GM23338 (cell line): Measurements from ENCODE around the gene KLF11. TPM values are rescaled to one million over a fixed set of nuclear protein-coding genes. Genes with fewer than 3 reads are reported as not detected.

Source experiments
- ATAC-seq: fragments of 200-7000 bp; cut with Tn5 transposase; 3 replicates; pipeline ENCODE4 v1.9.1; 2020
- DNase-seq: peaks from one replicate; pipeline ENCODE4 v3.0.0-alpha.2; 2015; ENCODE audit warnings: low spot score
- H2AFZ ChIP-seq: fragments of 200-600 bp; sonication (generic); 2 replicates; pipeline ENCODE4 v1.8.0; 2016; ENCODE audit warnings: antibody characterized with exemption, mild to moderate bottlenecking, moderate library complexity
- H3F3A ChIP-seq: fragments of 200-600 bp; sonication (generic); replicated peaks from 2 replicates; pipeline ENCODE4 v1.8.0; 2017; ENCODE audit warnings: antibody characterized with exemption, mixed run types, low read depth
- H3K27ac ChIP-seq: fragments of 200-600 bp; sonication (generic); 2 replicates; pipeline ENCODE4 v1.6.1; 2016; ENCODE audit warnings: low read depth
- H3K27me3 ChIP-seq: fragments of 200-600 bp; sonication (generic); 2 replicates; pipeline ENCODE4 v1.8.0; 2016; ENCODE audit warnings: mild to moderate bottlenecking, mixed run types, moderate library complexity; ENCODE audit not compliant: insufficient read depth
- H3K36me3 ChIP-seq: fragments of 200-600 bp; sonication (generic); 2 replicates; pipeline ENCODE4 v1.8.0; 2016; ENCODE audit warnings: mild to moderate bottlenecking; ENCODE audit not compliant: insufficient read depth
- H3K4me1 ChIP-seq: fragments of 200-600 bp; sonication (generic); 2 replicates; pipeline ENCODE4 v1.8.0; 2016; ENCODE audit warnings: mild to moderate bottlenecking, moderate library complexity; ENCODE audit not compliant: insufficient read depth
- H3K4me2 ChIP-seq: fragments of 200-600 bp; sonication (generic); 2 replicates; pipeline ENCODE4 v1.7.1; 2017; ENCODE audit warnings: mixed run types
- H3K4me3 ChIP-seq: fragments of 200-600 bp; sonication (generic); 2 replicates; pipeline ENCODE4 v1.6.1; 2016; ENCODE audit warnings: mixed run types
- H3K79me2 ChIP-seq: fragments of 200-600 bp; sonication (generic); replicated peaks from 2 replicates; pipeline ENCODE4 v1.8.0; 2017; ENCODE audit warnings: mild to moderate bottlenecking; ENCODE audit not compliant: insufficient read depth
- H3K9me2 ChIP-seq: fragments of 200-600 bp; sonication (generic); 2 replicates; pipeline ENCODE4 v1.8.0; 2017; ENCODE audit not compliant: insufficient read depth
- H4K20me1 ChIP-seq: fragments of 200-600 bp; sonication (generic); replicated peaks from 2 replicates; pipeline ENCODE4 v1.8.0; 2017; ENCODE audit warnings: mild to moderate bottlenecking; ENCODE audit not compliant: insufficient read depth
- H3K27ac Mint-ChIP-seq: 2 replicates; pipeline ENCODE4 v1.8.0; 2020; ENCODE audit warnings: inconsistent platforms, mild to moderate bottlenecking, moderate library complexity, mixed read lengths
- H3K27me3 Mint-ChIP-seq: 3 replicates; pipeline ENCODE4 v1.8.0; 2022; ENCODE audit warnings: low read depth, mild to moderate bottlenecking, moderate library complexity, mixed read lengths, inconsistent platforms; ENCODE audit not compliant: insufficient read depth, poor library complexity
- H3K36me3 Mint-ChIP-seq: 3 replicates; pipeline ENCODE4 v1.8.0; 2021; ENCODE audit warnings: low read depth, mild to moderate bottlenecking, inconsistent platforms, moderate library complexity, mixed read lengths
- H3K4me1 Mint-ChIP-seq: 3 replicates; pipeline ENCODE4 v1.8.0; 2020; ENCODE audit warnings: mild to moderate bottlenecking, inconsistent platforms, mixed read lengths
- H3K4me3 Mint-ChIP-seq: 3 replicates; pipeline ENCODE4 v1.8.0; 2021; ENCODE audit warnings: moderate library complexity, mild to moderate bottlenecking, inconsistent platforms, mixed read lengths
- H3K9me3 Mint-ChIP-seq: 3 replicates; pipeline ENCODE4 v1.8.0; 2020; ENCODE audit warnings: moderate library complexity, mild to moderate bottlenecking, inconsistent platforms, mixed read lengths
- EZH2 ChIP-seq: fragments of 200-600 bp; sonication (generic); IDR thresholded peaks from one replicate; pipeline ENCODE4 v1.8.0; 2017; ENCODE audit warnings: antibody characterized with exemption, mild to moderate bottlenecking, low read depth; ENCODE audit not compliant: unreplicated experiment
- EZH2phosphoT487 ChIP-seq: fragments of 200-600 bp; sonication (generic); IDR thresholded peaks from one replicate; pipeline ENCODE4 v1.8.1; 2018; ENCODE audit warnings: antibody characterized with exemption; ENCODE audit not compliant: unreplicated experiment
- JUNB ChIP-seq: IDR thresholded peaks from one replicate; pipeline ENCODE4 v1.6.1; 2016; ENCODE audit warnings: antibody characterized with exemption; ENCODE audit not compliant: unreplicated experiment
- NANOG ChIP-seq: IDR thresholded peaks from 2 replicates; pipeline ENCODE4 v1.6.1; 2016; ENCODE audit warnings: antibody characterized with exemption, borderline replicate concordance
- STAT1 ChIP-seq: IDR thresholded peaks from one replicate; pipeline ENCODE4 v1.6.1; 2016; ENCODE audit warnings: antibody characterized with exemption; ENCODE audit not compliant: unreplicated experiment
- ZNF114 ChIP-seq: fragments of 250-450 bp; sonication (Bioruptor Pico); IDR thresholded peaks from 2 replicates; pipeline ENCODE4 v1.5.0; 2020; ENCODE audit warnings: mild to moderate bottlenecking, moderate library complexity
- polyA plus RNA-seq: library from polyadenylated mRNA; unstranded; fragments of >200 nt; fragmentation: Nextera tagmentation; extraction: Ambion mirVana; gene quantifications from 2 replicates; pipeline ENCODE4 v1.2.1, GENCODE V29; 2016
- total RNA-seq: library from RNA; depleted of rRNA; stranded (reverse); fragments of >200 nt; shearing (Covaris generic); gene quantifications from 2 replicates; pipeline ENCODE4 v1.2.3, GENCODE V29; 2014
- TF ChIP-seq, protein P1 (sequence below): IDR thresholded peaks from 2 replicates; pipeline ENCODE4 v1.6.1; 2016; ENCODE audit warnings: antibody characterized with exemption
- TF ChIP-seq, protein P2 (sequence below), 2 experiments: fragments of 200-600 bp in 1 of 2; sonication (generic) in 1 of 2; conservative IDR thresholded peaks; 2 replicates each; pipeline versions ENCODE4 v1.5.1 to v1.6.1; 2016 to 2017; ENCODE audit warnings: antibody characterized with exemption in 2 of 2, low read depth in 2 of 2, mild to moderate bottlenecking in 2 of 2, moderate library complexity in 1 of 2
- TF ChIP-seq, protein P3 (sequence below): IDR thresholded peaks from one replicate; pipeline ENCODE4 v1.6.1; 2018; ENCODE audit warnings: antibody characterized with exemption; ENCODE audit not compliant: unreplicated experiment
- TF ChIP-seq, protein P4 (sequence below): fragments of 250-450 bp; sonication (Bioruptor Pico); IDR thresholded peaks from 2 replicates; pipeline ENCODE4 v1.5.0; 2020; ENCODE audit warnings: mild to moderate bottlenecking, moderate library complexity

KLF11 gene
- total and polyA plus RNA-seq, 2 experiments from 2014 or later: 1.4 to 5.6 TPM

DNA sequence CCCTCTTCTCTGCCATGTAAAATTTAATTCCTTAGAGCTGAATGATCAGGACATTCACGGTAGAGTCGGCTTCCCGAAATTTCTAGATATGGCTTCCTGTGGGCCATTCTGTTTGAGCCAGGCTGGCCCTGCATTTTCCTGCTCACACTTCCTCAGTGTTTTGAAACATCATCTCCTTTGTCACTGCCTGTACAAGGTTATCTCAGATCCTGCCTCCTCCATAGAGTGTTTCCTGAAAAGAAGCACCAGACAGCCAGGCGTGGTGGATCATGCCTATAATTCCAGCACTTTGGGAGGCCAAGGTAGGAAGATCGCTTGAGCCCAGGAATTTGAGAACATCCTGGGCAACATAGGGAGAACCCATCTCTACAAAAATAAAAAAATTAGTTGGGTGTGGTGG is 48.3 kb upstream of the KLF11 start:
- Histone ChIP-seq H3K4me3 (no peak overlapping the region), H3K4me1 (no peaks in the 10 kb centered on the region), H2AFZ (no peak overlapping the region), H3K9me2 (no peaks in the 10 kb centered on the region), H3K36me3 (no peaks in the 10 kb centered on the region), H4K20me1 (no peaks in the 10 kb centered on the region), H3K27me3 (no peaks in the 10 kb centered on the region), H3K4me2 (no peak overlapping the region), H3F3A (no peaks in the 10 kb centered on the region), H3K79me2 (no peaks in the 10 kb centered on the region), H3K27ac (no peak overlapping the region)
- no peak overlapping the region; the same call in 1 of the 2 replicates for H3K27ac Mint-ChIP-seq
- TF ChIP-seq STAT1 (no peak), JUNB (no peak), NANOG (no peak), ZNF114 (CRISPR knock-in tag) (no peak), EZH2phosphoT487 (no peak), EZH2 (no peak)
- TF ChIP-seq, protein P1, sequence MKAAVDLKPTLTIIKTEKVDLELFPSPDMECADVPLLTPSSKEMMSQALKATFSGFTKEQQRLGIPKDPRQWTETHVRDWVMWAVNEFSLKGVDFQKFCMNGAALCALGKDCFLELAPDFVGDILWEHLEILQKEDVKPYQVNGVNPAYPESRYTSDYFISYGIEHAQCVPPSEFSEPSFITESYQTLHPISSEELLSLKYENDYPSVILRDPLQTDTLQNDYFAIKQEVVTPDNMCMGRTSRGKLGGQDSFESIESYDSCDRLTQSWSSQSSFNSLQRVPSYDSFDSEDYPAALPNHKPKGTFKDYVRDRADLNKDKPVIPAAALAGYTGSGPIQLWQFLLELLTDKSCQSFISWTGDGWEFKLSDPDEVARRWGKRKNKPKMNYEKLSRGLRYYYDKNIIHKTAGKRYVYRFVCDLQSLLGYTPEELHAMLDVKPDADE: no peak
- TF ChIP-seq, protein P2, sequence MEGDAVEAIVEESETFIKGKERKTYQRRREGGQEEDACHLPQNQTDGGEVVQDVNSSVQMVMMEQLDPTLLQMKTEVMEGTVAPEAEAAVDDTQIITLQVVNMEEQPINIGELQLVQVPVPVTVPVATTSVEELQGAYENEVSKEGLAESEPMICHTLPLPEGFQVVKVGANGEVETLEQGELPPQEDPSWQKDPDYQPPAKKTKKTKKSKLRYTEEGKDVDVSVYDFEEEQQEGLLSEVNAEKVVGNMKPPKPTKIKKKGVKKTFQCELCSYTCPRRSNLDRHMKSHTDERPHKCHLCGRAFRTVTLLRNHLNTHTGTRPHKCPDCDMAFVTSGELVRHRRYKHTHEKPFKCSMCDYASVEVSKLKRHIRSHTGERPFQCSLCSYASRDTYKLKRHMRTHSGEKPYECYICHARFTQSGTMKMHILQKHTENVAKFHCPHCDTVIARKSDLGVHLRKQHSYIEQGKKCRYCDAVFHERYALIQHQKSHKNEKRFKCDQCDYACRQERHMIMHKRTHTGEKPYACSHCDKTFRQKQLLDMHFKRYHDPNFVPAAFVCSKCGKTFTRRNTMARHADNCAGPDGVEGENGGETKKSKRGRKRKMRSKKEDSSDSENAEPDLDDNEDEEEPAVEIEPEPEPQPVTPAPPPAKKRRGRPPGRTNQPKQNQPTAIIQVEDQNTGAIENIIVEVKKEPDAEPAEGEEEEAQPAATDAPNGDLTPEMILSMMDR (conservative IDR thresholded peaks at IDR 0.05; ENCODE audit: low read depth in 2 of 2): no peak
- TF ChIP-seq, protein P3, sequence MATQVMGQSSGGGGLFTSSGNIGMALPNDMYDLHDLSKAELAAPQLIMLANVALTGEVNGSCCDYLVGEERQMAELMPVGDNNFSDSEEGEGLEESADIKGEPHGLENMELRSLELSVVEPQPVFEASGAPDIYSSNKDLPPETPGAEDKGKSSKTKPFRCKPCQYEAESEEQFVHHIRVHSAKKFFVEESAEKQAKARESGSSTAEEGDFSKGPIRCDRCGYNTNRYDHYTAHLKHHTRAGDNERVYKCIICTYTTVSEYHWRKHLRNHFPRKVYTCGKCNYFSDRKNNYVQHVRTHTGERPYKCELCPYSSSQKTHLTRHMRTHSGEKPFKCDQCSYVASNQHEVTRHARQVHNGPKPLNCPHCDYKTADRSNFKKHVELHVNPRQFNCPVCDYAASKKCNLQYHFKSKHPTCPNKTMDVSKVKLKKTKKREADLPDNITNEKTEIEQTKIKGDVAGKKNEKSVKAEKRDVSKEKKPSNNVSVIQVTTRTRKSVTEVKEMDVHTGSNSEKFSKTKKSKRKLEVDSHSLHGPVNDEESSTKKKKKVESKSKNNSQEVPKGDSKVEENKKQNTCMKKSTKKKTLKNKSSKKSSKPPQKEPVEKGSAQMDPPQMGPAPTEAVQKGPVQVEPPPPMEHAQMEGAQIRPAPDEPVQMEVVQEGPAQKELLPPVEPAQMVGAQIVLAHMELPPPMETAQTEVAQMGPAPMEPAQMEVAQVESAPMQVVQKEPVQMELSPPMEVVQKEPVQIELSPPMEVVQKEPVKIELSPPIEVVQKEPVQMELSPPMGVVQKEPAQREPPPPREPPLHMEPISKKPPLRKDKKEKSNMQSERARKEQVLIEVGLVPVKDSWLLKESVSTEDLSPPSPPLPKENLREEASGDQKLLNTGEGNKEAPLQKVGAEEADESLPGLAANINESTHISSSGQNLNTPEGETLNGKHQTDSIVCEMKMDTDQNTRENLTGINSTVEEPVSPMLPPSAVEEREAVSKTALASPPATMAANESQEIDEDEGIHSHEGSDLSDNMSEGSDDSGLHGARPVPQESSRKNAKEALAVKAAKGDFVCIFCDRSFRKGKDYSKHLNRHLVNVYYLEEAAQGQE: no peak
- TF ChIP-seq, protein P4, sequence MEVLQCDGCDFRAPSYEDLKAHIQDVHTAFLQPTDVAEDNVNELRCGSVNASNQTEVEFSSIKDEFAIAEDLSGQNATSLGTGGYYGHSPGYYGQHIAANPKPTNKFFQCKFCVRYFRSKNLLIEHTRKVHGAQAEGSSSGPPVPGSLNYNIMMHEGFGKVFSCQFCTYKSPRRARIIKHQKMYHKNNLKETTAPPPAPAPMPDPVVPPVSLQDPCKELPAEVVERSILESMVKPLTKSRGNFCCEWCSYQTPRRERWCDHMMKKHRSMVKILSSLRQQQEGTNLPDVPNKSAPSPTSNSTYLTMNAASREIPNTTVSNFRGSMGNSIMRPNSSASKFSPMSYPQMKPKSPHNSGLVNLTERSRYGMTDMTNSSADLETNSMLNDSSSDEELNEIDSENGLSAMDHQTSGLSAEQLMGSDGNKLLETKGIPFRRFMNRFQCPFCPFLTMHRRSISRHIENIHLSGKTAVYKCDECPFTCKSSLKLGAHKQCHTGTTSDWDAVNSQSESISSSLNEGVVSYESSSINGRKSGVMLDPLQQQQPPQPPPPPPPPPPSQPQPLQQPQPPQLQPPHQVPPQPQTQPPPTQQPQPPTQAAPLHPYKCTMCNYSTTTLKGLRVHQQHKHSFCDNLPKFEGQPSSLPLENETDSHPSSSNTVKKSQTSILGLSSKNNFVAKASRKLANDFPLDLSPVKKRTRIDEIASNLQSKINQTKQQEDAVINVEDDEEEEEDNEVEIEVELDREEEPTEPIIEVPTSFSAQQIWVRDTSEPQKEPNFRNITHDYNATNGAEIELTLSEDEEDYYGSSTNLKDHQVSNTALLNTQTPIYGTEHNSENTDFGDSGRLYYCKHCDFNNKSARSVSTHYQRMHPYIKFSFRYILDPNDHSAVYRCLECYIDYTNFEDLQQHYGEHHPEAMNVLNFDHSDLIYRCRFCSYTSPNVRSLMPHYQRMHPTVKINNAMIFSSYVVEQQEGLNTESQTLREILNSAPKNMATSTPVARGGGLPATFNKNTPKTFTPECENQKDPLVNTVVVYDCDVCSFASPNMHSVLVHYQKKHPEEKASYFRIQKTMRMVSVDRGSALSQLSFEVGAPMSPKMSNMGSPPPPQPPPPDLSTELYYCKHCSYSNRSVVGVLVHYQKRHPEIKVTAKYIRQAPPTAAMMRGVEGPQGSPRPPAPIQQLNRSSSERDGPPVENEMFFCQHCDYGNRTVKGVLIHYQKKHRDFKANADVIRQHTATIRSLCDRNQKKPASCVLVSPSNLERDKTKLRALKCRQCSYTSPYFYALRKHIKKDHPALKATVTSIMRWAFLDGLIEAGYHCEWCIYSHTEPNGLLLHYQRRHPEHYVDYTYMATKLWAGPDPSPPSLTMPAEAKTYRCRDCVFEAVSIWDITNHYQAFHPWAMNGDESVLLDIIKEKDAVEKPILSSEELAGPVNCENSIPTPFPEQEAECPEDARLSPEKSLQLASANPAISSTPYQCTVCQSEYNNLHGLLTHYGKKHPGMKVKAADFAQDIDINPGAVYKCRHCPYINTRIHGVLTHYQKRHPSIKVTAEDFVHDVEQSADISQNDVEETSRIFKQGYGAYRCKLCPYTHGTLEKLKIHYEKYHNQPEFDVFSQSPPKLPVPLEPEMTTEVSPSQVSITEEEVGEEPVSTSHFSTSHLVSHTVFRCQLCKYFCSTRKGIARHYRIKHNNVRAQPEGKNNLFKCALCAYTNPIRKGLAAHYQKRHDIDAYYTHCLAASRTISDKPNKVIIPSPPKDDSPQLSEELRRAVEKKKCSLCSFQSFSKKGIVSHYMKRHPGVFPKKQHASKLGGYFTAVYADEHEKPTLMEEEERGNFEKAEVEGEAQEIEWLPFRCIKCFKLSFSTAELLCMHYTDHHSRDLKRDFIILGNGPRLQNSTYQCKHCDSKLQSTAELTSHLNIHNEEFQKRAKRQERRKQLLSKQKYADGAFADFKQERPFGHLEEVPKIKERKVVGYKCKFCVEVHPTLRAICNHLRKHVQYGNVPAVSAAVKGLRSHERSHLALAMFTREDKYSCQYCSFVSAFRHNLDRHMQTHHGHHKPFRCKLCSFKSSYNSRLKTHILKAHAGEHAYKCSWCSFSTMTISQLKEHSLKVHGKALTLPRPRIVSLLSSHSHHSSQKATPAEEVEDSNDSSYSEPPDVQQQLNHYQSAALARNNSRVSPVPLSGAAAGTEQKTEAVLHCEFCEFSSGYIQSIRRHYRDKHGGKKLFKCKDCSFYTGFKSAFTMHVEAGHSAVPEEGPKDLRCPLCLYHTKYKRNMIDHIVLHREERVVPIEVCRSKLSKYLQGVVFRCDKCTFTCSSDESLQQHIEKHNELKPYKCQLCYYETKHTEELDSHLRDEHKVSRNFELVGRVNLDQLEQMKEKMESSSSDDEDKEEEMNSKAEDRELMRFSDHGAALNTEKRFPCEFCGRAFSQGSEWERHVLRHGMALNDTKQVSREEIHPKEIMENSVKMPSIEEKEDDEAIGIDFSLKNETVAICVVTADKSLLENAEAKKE (CRISPR knock-in tag): no peak
- H3K27me3 Mint-ChIP-seq: peaks cover 4% of the 10 kb centered on the region
- H3K4me3 Mint-ChIP-seq: no peak overlapping the region
- DNase-seq (no peak), ATAC-seq (no peak)
- peaks cover 8% of the 10 kb centered on the region for H3K4me1 Mint-ChIP-seq
- H3K9me3 Mint-ChIP-seq: no peaks in the 10 kb centered on the region
- no peaks in the 10 kb centered on the region for H3K36me3 Mint-ChIP-seq
